WTC11 (cell line): ENCODE data around the gene DYNC1I1.

Experiments
- CREB1 ChIP-seq: sonication (generic); formaldehyde crosslinking; IDR thresholded peaks from 2 replicates; pipeline ENCODE4 v1.8.0; 2023; ENCODE audit warnings: mild to moderate bottlenecking, missing genetic modification reagents
- CREM ChIP-seq: sonication (generic); formaldehyde crosslinking; IDR thresholded peaks from 2 replicates; pipeline ENCODE4 v1.8.1; 2022; ENCODE audit warnings: mild to moderate bottlenecking, missing genetic modification reagents, moderate library complexity
- CTCF ChIP-seq: fragments of 200-600 bp; IDR thresholded peaks from 2 replicates; pipeline ENCODE4 v1.8.0; 2022; ENCODE audit warnings: antibody characterized with exemption
- ETV6 ChIP-seq: sonication (generic); formaldehyde crosslinking; IDR thresholded peaks from 2 replicates; pipeline ENCODE4 v1.8.1; 2022; ENCODE audit warnings: mild to moderate bottlenecking, missing genetic modification reagents
- HMGXB4 ChIP-seq: sonication (generic); formaldehyde crosslinking; IDR thresholded peaks from 2 replicates; pipeline ENCODE4 v1.8.1; 2023; ENCODE audit warnings: mild to moderate bottlenecking, moderate library complexity, missing genetic modification reagents
- IRF2 ChIP-seq: sonication (generic); formaldehyde crosslinking; IDR thresholded peaks from 2 replicates; pipeline ENCODE4 v1.8.0; 2022; ENCODE audit warnings: low read depth, missing genetic modification reagents, borderline replicate concordance
- MAX ChIP-seq: sonication (generic); formaldehyde crosslinking; IDR thresholded peaks from 2 replicates; pipeline ENCODE4 v1.8.0; 2022; ENCODE audit warnings: mild to moderate bottlenecking, missing genetic modification reagents
- SP1 ChIP-seq: sonication (generic); formaldehyde crosslinking; conservative IDR thresholded peaks from 2 replicates; pipeline ENCODE4 v1.8.1; 2022; ENCODE audit warnings: missing genetic modification reagents
- ZBTB43 ChIP-seq: sonication (generic); formaldehyde crosslinking; IDR thresholded peaks from 2 replicates; pipeline ENCODE4 v1.8.1; 2023; ENCODE audit warnings: mild to moderate bottlenecking, missing genetic modification reagents
- ZNF121 ChIP-seq: sonication (generic); formaldehyde crosslinking; IDR thresholded peaks from 2 replicates; pipeline ENCODE4 v1.8.0; 2023; ENCODE audit warnings: missing genetic modification reagents

- TF ChIP-seq CREB1 (CRISPR knock-in tag) (no peak), SP1 (no peak), CTCF (no peak), CREM (CRISPR knock-in tag) (no peak), MAX (CRISPR knock-in tag) (no peak), HMGXB4 (CRISPR knock-in tag) (no peak), IRF2 (CRISPR knock-in tag) (no peak), ZBTB43 (CRISPR knock-in tag) (no peak), ETV6 (CRISPR knock-in tag) (no peak), ZNF121 (CRISPR knock-in tag) (no peak)
Measured at GRCh38 chr7:96005271-96005670, 232.9 kb downstream of the DYNC1I1 start.
